ENCODE measurements around the gene LRRN2.
"Not testable (repeated sequence)": the region's sequence is repeated elsewhere in the genome, so short reads cannot be mapped to it uniquely, and the experiment has no call there.

The LRRN2 gene

GRCh38 chr1:204692325-204692840 is 6.8 kb upstream of the LRRN2 start:
- DNase-seq (ENCODE audit: low read depth), result no peak

GRCh38 chr1:204691328-204691730 is 5.8 kb upstream of the LRRN2 start:
- DNase-seq (ENCODE audit: low read depth), result not testable (repeated sequence)

GRCh38 chr1:204688776-204689175 is 3.2 kb upstream of the LRRN2 start:
- no peak for DNase-seq (ENCODE audit: low read depth)

GRCh38 chr1:204688007-204688406 is 2.5 kb upstream of the LRRN2 start:
- DNase-seq (ENCODE audit: low read depth), result no peak

GRCh38 chr1:204684571-204685235 is 835 bp downstream of the LRRN2 start:
- DNase-seq (ENCODE audit: low read depth), result no peak

- no peak for DNase-seq (ENCODE audit: low read depth)
These were observed 1.4 kb downstream of the LRRN2 start for GRCh38 chr1:204684206-204684570.

- no peak for DNase-seq (ENCODE audit: low read depth)
These were observed 2.0 kb downstream of the LRRN2 start for GRCh38 chr1:204683284-204684205.

- no peak for DNase-seq (ENCODE audit: low read depth)
These were observed 5.1 kb downstream of the LRRN2 start for GRCh38 chr1:204680461-204680860.

GRCh38 chr1:204680051-204680450 is 5.5 kb downstream of the LRRN2 start:
- no peak for DNase-seq (ENCODE audit: low read depth)

GRCh38 chr1:204678721-204679475 is 6.6 kb downstream of the LRRN2 start:
- no peak for DNase-seq (ENCODE audit: low read depth)

- no peak for DNase-seq (ENCODE audit: low read depth)
These were observed 7.7 kb downstream of the LRRN2 start for GRCh38 chr1:204677864-204678263.

- DNase-seq (ENCODE audit: low read depth), result no peak
These were observed 9.5 kb downstream of the LRRN2 start for GRCh38 chr1:204676043-204676442.

GRCh38 chr1:204673909-204674649 is 11.5 kb downstream of the LRRN2 start:
- no peak for DNase-seq (ENCODE audit: low read depth)

GRCh38 chr1:204673209-204673608 is 12.3 kb downstream of the LRRN2 start:
- DNase-seq (ENCODE audit: low read depth), result no peak

- no peak for DNase-seq (ENCODE audit: low read depth)
These were observed 12.9 kb downstream of the LRRN2 start for GRCh38 chr1:204672482-204673121.

GRCh38 chr1:204672069-204672468 is 13.5 kb downstream of the LRRN2 start:
- no peak for DNase-seq (ENCODE audit: low read depth)

- DNase-seq (ENCODE audit: low read depth), result no peak
These were observed 15.2 kb downstream of the LRRN2 start for GRCh38 chr1:204670152-204670927.

- DNase-seq (ENCODE audit: low read depth), result no peak
These were observed 16.0 kb downstream of the LRRN2 start for GRCh38 chr1:204669579-204669978.

- no peak for DNase-seq (ENCODE audit: low read depth)
These were observed 21.2 kb downstream of the LRRN2 start for GRCh38 chr1:204664384-204664651.

GRCh38 chr1:204663644-204664383 is 21.7 kb downstream of the LRRN2 start:
- no peak for DNase-seq (ENCODE audit: low read depth)
